Neuronal stem cell (in vitro differentiated cells): Measurements from ENCODE around the gene B4GALNT4.
"Not testable (repeated sequence)": the region's sequence is repeated elsewhere in the genome, so short reads cannot be mapped to it uniquely, and the experiment has no call there.

Experiments used
- DNase-seq: peaks from one replicate; pipeline ENCODE4 v3.0.0-alpha.2; 2013; ENCODE audit warnings: low spot score
- H2AFZ ChIP-seq: one replicate; pipeline ENCODE4 v1.6.1; 2013; ENCODE audit warnings: mild to moderate bottlenecking, low read length, inconsistent platforms
- H2AK5ac ChIP-seq: 2 replicates; pipeline ENCODE4 v1.6.1; 2013; ENCODE audit warnings: low read depth, mild to moderate bottlenecking, inconsistent platforms, low read length, moderate library complexity, mixed read lengths
- H2BK120ac ChIP-seq: 2 replicates; pipeline ENCODE4 v1.6.1; 2013; ENCODE audit warnings: low read depth, mild to moderate bottlenecking, inconsistent platforms, low read length, moderate library complexity, mixed read lengths
- H2BK12ac ChIP-seq: one replicate; pipeline ENCODE4 v1.6.1; 2013; ENCODE audit warnings: low read length, inconsistent platforms
- H2BK15ac ChIP-seq: 2 replicates; pipeline ENCODE4 v1.6.1; 2013; ENCODE audit warnings: mild to moderate bottlenecking, low read length, inconsistent platforms, mixed read lengths
- H2BK5ac ChIP-seq: one replicate; pipeline ENCODE4 v1.6.1; 2013; ENCODE audit warnings: inconsistent platforms, mild to moderate bottlenecking, low read length, moderate library complexity
- H3K14ac ChIP-seq: one replicate; pipeline ENCODE4 v1.6.1; 2013; ENCODE audit warnings: low read length, inconsistent platforms
- H3K18ac ChIP-seq: 2 replicates; pipeline ENCODE4 v1.6.1; 2013; ENCODE audit warnings: low read length, inconsistent platforms
- H3K23ac ChIP-seq: 2 replicates; pipeline ENCODE4 v1.6.1; 2013; ENCODE audit warnings: low read depth, mild to moderate bottlenecking, mixed read lengths, low read length, inconsistent platforms; ENCODE audit not compliant: poor library complexity
- H3K27ac ChIP-seq: replicated peaks from 3 replicates; pipeline ENCODE4 v1.5.1; 2013; ENCODE audit warnings: low read length, inconsistent platforms
- H3K27me3 ChIP-seq, 3 experiments: 2 replicates each; pipeline ENCODE4 v1.6.1; 2013; ENCODE audit warnings: low read length in 3 of 3, mild to moderate bottlenecking in 2 of 3, inconsistent platforms in 1 of 3, low read depth in 1 of 3, mixed read lengths in 1 of 3, moderate library complexity in 1 of 3; ENCODE audit not compliant: control insufficient read depth in 3 of 3, insufficient read depth in 3 of 3
- H3K36me3 ChIP-seq, 2 donors: replicated peaks in 1 of 2; 2 replicates each; pipeline ENCODE4 v1.6.1; 2013; ENCODE audit warnings: low read length in 2 of 2; ENCODE audit not compliant: control insufficient read depth in 2 of 2, insufficient read depth in 2 of 2
- H3K4ac ChIP-seq: 2 replicates; pipeline ENCODE4 v1.6.1; 2013; ENCODE audit warnings: inconsistent platforms, mild to moderate bottlenecking, low read length, moderate library complexity
- H3K4me1 ChIP-seq, 2 donors: 1 replicate in 1 of 2; 2 replicates in 1 of 2; pipeline ENCODE4 v1.6.1; 2013; ENCODE audit warnings: low read length in 2 of 2, low read depth in 1 of 2; ENCODE audit not compliant: control insufficient read depth in 2 of 2, insufficient read depth in 1 of 2
- H3K4me2 ChIP-seq: one replicate; pipeline ENCODE4 v1.6.1; 2013; ENCODE audit warnings: mild to moderate bottlenecking, low read length, inconsistent platforms; ENCODE audit not compliant: insufficient read depth, poor library complexity, severe bottlenecking
- H3K4me3 ChIP-seq, 2 donors: 2 replicates each; pipeline ENCODE4 v1.5.1; 2013; ENCODE audit warnings: low read length in 2 of 2, mild to moderate bottlenecking in 2 of 2, inconsistent platforms in 1 of 2, moderate library complexity in 1 of 2
- H3K79me1 ChIP-seq: one replicate; pipeline ENCODE4 v1.6.1; 2013; ENCODE audit warnings: low read depth, mild to moderate bottlenecking, inconsistent platforms, low read length, moderate library complexity
- H3K9ac ChIP-seq: one replicate; pipeline ENCODE4 v1.6.1; 2013; ENCODE audit warnings: mild to moderate bottlenecking, low read depth, low read length, inconsistent platforms; ENCODE audit not compliant: poor library complexity
- H3K9me3 ChIP-seq, 2 donors: replicated peaks in 1 of 2; 2 replicates each; pipeline versions ENCODE3 to v1.6.1; 2013; ENCODE audit warnings: low read length in 2 of 2, mild to moderate bottlenecking in 2 of 2, inconsistent platforms in 1 of 2, low read depth in 1 of 2, mixed read lengths in 1 of 2, moderate library complexity in 1 of 2; ENCODE audit not compliant: control insufficient read depth in 2 of 2, insufficient read depth in 1 of 2
- H4K8ac ChIP-seq: one replicate; pipeline ENCODE4 v1.6.1; 2013; ENCODE audit warnings: low read depth, mild to moderate bottlenecking, inconsistent platforms, low read length, moderate library complexity
- H4K91ac ChIP-seq: one replicate; pipeline ENCODE4 v1.6.1; 2013; ENCODE audit warnings: low read length, low read depth, mild to moderate bottlenecking, inconsistent platforms; ENCODE audit not compliant: poor library complexity
- WGBS, 2 donors: extraction: QIAGEN DNeasy Blood & Tissue Kit; methylation state at CpG; one replicate each; pipeline ENCODE4 v1.1.7; 2013; ENCODE audit warnings: missing lambda C conversion rate in 2 of 2, mixed read lengths in 1 of 2; ENCODE audit not compliant: insufficient read length in 2 of 2, insufficient replicate concordance in 1 of 2; ENCODE audit errors: extremely low coverage in 2 of 2; 5-methylcytosine and 5-hydroxymethylcytosine counted together

B4GALNT4 gene

GRCh38 chr11:410711-411110 lies 41.4 kb downstream of the B4GALNT4 start:
- H2AFZ ChIP-seq, H2AK5ac ChIP-seq, H3K9me3 ChIP-seq, H2BK120ac ChIP-seq, H4K91ac ChIP-seq, H3K36me3 ChIP-seq, H2BK15ac ChIP-seq, H3K9ac ChIP-seq, H2BK12ac ChIP-seq, H3K27ac ChIP-seq, H3K23ac ChIP-seq, H4K8ac ChIP-seq, H3K4ac ChIP-seq, DNase-seq, H3K79me1 ChIP-seq, H2BK5ac ChIP-seq, H3K4me3 ChIP-seq, H3K4me1 ChIP-seq, H3K18ac ChIP-seq, H3K14ac ChIP-seq, H3K4me2 ChIP-seq: not testable (repeated sequence)
- peaks cover 1 to 33% (median 16%) of the 10 kb centered on the region in 3 experiments for H3K27me3 ChIP-seq
- no CpG with 5 or more reads among the region's 13 CpGs for WGBS, 2 donors

- not testable (repeated sequence) for H3K4me3 ChIP-seq, H3K4me1 ChIP-seq, H3K14ac ChIP-seq, H3K36me3 ChIP-seq, H3K4ac ChIP-seq, H4K91ac ChIP-seq, H3K79me1 ChIP-seq, H2AK5ac ChIP-seq, H3K9me3 ChIP-seq, DNase-seq, H2BK12ac ChIP-seq, H2BK120ac ChIP-seq, H3K9ac ChIP-seq, H3K4me2 ChIP-seq, H2AFZ ChIP-seq, H3K27ac ChIP-seq, H3K23ac ChIP-seq, H3K18ac ChIP-seq, H2BK15ac ChIP-seq, H2BK5ac ChIP-seq, H4K8ac ChIP-seq
- no CpG with 5 or more reads among the region's 11 CpGs for WGBS, 2 donors
- H3K27me3 ChIP-seq: peaks cover 7 to 40% (median 24%) of the 10 kb centered on the region in 3 experiments
Observed at GRCh38 chr11:411520-411919, 42.2 kb downstream of the B4GALNT4 start.

- Histone ChIP-seq H2BK120ac (no peak overlapping the region), H3K27ac (no peak overlapping the region), H3K4ac (no peak overlapping the region), H2BK15ac (peak overlapping the region; percentile 55), H3K27me3 (peaks cover 15 to 50% (median 33%) of the 10 kb centered on the region in 3 experiments), H3K4me1 (peaks cover 0 to 7% of the 10 kb centered on the region in 2 donors), H3K14ac (no peak overlapping the region), H3K23ac (no peak overlapping the region), H3K36me3 (no peaks in the 10 kb centered on the region), H4K91ac (no peak overlapping the region), H3K79me1 (peaks cover 2% of the 10 kb centered on the region), H3K4me2 (no peak overlapping the region), H3K9me3 (peaks cover 0 to 5% of the 10 kb centered on the region in 2 donors), H2AFZ (no peak overlapping the region), H2AK5ac (peak overlapping the region; percentile 89), H2BK12ac (no peak overlapping the region), H3K4me3 (no peak overlapping the region), H3K9ac (no peak overlapping the region), H4K8ac (no peak overlapping the region), H3K18ac (peak overlapping the region; percentile 35), H2BK5ac (peak overlapping the region; percentile 48)
- no CpG with 5 or more reads among the region's 15 CpGs for WGBS, 2 donors
- no peak for DNase-seq
Observed at GRCh38 chr11:412641-413119, 43.4 kb downstream of the B4GALNT4 start.

- Histone ChIP-seq H3K4me3 (no peak overlapping the region), H3K14ac (peak overlapping the region; percentile 56), H2AFZ (no peak overlapping the region), H3K9ac (no peak overlapping the region), H4K8ac (no peak overlapping the region), H3K36me3 (no peaks in the 10 kb centered on the region), H3K4me2 (no peak overlapping the region), H2BK120ac (no peak overlapping the region), H2BK5ac (peak overlapping the region; percentile 48), H3K79me1 (peaks cover 2% of the 10 kb centered on the region), H3K18ac (no peak overlapping the region), H3K27me3 (peaks cover 15 to 54% (median 39%) of the 10 kb centered on the region in 3 experiments), H2BK12ac (no peak overlapping the region), H4K91ac (no peak overlapping the region), H2AK5ac (peak overlapping the region; percentile 89), H2BK15ac (peak overlapping the region; percentile 55), H3K4ac (no peak overlapping the region), H3K23ac (peak overlapping the region; percentile 3), H3K4me1 (peaks cover 0 to 7% of the 10 kb centered on the region in 2 donors), H3K9me3 (peaks cover 0 to 4% of the 10 kb centered on the region in 2 donors), H3K27ac (no peak overlapping the region)
- no peak for DNase-seq
- no CpG with 5 or more reads among the region's 14 CpGs for WGBS, 2 donors
Observed at GRCh38 chr11:413120-414081, 44.1 kb downstream of the B4GALNT4 start.
